Stimulated activated CD8-positive, alpha-beta memory T cell treated with anti-CD3 and anti-CD28 coated beads, Interleukin-7, amount 100 ng/mL, for 4 hours (primary cell): Measurements from ENCODE around the gene LRRC41.
A peak's percentile ranks its signal among the peaks of the same experiment; 100 is the strongest.
"Not testable (repeated sequence)": the region's sequence is repeated elsewhere in the genome, so short reads cannot be mapped to it uniquely, and the experiment has no call there.

Experiments
- DNase-seq, 2 donors: peaks; one replicate each; pipeline ENCODE4 v3.0.0-alpha.2; 2020; ENCODE audit warnings: low read depth in 2 of 2

LRRC41 gene, protein sequence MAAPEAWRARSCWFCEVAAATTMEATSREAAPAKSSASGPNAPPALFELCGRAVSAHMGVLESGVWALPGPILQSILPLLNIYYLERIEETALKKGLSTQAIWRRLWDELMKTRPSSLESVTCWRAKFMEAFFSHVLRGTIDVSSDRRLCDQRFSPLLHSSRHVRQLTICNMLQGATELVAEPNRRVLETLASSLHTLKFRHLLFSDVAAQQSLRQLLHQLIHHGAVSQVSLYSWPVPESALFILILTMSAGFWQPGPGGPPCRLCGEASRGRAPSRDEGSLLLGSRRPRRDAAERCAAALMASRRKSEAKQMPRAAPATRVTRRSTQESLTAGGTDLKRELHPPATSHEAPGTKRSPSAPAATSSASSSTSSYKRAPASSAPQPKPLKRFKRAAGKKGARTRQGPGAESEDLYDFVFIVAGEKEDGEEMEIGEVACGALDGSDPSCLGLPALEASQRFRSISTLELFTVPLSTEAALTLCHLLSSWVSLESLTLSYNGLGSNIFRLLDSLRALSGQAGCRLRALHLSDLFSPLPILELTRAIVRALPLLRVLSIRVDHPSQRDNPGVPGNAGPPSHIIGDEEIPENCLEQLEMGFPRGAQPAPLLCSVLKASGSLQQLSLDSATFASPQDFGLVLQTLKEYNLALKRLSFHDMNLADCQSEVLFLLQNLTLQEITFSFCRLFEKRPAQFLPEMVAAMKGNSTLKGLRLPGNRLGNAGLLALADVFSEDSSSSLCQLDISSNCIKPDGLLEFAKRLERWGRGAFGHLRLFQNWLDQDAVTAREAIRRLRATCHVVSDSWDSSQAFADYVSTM

DNA sequence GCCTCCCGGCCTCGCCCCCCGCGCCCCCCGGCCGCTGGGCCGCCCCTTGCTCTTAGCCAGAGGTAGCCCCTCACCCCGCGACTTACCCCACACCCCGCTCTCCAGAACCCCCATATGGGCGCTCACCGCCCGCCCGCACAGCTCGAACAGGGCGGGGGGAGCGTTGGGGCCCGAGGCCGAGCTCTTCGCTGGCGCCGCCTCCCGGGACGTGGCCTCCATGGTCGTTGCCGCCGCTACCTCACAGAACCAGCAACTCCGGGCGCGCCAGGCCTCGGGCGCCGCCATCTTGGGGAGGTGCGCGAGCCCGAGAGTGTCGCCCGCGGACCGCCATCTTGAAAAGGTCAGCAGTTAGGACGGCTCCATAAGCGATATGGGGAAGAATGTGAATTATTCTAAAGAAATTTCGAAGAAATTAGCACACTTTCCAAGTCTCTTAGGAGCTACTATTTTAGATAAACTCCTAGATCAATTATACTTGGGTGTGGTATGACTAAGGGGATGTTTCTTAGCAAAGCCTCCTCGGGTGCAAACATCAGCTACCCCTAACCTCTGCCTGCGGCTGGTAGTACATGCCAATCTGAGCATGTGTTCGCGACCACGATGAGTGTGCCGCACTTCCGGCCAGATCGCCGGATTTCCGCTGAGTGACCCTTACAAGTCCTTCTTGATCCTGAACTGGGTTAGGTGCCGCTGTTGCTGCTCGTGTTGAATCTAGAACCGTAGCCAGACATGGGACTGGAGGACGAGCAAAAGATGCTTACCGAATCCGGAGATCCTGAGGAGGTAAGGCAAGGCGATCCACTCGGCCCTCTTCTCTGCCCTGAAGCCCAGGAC, at the start of gene LRRC41, which contains the start of gene UQCRH:
LRRC41 (minus strand) TSS at position 579 of the 834 bp plus-strand sequence; CDS start at position 285, 294 bp downstream.
UQCRH (plus strand) TSS at position 661 of the 834 bp plus-strand sequence; CDS start at position 730, 69 bp downstream.
- peak; percentile 85 to 90 for DNase-seq

DNA sequence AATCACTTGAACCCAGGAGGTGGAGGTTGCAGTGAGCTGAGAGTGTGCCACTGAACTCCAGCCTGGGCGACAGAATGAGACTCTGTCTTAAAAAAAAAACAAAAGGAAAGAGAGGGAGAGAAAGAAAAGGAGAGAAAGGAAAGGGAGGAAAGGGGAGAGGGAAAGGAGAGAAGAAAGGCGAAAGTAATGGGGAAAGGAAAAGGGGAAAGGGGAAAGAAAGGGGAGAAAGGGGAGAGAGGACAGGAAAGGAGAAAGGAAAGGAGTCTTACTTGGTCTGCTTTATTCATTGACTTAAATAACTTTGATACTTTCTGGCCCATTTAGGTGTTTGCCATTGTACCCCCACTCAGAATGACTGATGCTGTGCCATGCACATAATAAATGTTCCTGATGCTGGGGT, 48.9 kb upstream of the LRRC41 start:
- no peak for DNase-seq

DNA sequence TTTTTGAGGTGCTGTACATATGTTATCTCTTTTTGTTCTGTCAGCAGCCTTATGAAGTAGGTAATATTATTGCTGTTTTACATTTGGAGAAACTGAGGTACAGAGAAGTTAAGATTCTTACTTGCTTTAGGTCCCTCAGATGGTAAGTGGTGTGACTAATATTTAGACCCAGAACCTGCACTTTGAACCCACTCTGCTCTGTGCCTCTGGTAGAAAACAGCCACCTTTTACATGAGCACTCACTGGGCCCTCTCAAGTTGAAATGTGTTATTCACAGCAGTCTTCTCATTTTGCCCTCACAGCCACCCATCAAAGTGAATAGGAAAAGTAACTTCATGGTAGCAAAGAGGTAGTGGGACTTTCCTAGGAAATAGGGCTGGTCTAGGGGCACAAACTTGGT, 41.9 kb upstream of the LRRC41 start:
- no peak for DNase-seq

DNA sequence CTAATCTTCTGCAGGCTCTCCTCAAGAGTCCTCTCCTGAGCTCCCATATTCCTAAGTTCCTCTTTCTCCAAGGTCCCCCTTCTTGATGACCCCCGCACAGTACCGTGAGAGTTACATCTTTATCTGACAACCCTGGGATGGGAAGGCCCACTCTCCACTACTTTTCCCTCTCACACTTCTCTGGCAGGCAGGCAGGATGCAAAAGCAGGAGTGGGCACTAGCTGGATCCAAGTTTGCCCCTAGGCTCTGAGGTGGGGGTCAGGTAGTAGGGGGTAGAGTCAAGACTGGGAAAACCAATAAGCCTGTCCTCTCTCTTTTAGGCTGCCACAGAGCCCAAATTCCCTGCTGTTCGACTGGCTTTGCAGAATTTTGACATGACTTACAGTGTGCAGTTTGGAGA, 41.1 kb upstream of the LRRC41 start:
- no peak for DNase-seq

DNA sequence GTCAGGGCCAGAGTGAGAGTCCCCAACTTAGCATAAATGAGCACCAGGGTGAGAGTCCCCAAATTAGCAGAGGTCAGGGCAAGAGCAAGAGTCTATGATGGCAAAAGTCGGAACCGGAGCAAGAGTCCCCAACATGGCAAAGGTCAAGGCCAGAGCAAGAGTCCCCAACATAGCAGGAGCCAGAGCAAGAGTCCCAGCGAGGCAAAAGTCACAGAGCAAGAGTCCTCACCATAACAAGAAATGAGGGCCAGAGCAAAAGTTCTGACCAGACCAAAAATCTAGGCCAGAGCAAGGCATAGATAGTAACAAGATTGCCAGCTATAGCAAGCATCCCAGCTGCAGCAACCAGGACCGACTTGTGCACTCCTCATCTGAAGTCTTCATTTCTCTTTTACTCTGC, 40.3 kb upstream of the LRRC41 start:
- no peak for DNase-seq

DNA sequence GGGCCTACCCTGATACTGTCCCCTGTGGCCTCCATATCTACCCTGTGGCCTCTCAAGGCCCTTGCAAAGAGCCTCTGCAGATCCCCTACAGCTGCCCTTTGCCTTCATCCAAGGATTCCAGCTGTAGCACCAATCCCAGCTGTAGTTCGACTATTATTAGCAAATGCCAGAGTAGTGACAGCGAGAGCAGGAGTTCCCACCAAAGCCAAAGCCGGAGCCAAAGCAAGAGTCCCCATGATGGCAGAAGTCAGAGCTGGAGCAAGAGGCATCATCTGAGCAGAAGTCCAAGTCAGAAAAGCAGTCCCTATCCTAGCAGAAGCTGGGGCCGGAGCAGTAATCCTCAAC, 39.9 kb upstream of the LRRC41 start:
- no peak for DNase-seq

DNA sequence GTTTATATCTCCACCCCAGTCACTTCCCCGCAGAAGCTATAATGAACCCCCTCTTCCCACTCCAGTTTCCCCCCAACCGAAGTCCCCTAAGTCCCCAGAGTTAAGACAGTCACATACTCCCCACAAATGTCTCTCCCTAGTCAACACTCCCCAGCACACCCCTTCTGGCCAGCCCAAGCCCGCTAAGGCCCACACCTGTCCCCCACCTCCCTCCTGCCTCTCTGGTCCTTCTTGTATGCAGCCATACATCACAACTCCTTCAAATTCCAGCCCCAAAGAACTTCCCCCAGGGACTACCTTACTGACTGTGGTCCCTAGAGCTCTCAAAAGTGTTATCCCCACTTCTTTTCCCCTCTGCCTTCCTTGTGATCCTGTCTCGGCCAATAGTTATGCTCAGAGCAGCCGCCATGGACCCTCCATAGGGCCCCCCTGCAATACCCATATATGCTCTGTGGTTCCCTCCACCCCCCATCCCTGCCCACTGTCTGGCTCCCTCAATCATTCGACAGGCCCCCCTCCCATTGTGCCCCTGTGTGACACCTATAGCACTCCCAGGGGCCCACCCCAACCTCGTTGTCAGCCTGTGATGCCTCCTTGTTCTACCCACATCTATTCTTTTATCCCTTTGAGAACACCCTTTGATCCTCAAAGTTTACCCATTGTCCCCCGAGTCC, 39.4 kb upstream of the LRRC41 start:
- no peak for DNase-seq

DNA sequence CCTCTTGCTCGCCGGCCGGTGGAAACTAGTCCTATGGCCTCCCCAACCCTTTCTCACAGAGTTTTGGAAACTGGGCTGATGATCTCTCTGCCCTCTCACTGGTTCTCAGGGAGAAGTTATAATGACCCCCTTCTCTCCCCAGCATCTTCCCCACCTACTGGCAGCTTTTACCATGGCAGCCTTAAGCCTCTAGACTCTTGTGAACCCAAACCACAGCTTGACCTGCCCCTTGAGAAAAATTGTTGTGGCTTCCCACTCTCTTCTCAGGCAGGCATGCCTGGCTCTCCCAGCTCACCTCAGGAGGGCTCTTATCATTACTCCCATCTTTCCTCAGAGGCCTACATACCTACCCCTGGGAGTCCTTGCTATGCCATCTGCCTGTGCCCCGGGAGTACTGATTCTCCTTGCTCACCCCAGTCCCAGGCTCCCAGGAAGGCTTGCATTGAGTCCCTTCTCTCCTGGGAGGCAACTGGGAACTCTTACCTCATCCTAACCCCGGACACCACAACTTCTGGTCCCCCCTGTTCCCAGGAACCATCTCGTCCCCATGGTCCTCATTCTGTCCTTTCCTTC, 38.8 kb upstream of the LRRC41 start:
- DNase-seq = no peak

DNA sequence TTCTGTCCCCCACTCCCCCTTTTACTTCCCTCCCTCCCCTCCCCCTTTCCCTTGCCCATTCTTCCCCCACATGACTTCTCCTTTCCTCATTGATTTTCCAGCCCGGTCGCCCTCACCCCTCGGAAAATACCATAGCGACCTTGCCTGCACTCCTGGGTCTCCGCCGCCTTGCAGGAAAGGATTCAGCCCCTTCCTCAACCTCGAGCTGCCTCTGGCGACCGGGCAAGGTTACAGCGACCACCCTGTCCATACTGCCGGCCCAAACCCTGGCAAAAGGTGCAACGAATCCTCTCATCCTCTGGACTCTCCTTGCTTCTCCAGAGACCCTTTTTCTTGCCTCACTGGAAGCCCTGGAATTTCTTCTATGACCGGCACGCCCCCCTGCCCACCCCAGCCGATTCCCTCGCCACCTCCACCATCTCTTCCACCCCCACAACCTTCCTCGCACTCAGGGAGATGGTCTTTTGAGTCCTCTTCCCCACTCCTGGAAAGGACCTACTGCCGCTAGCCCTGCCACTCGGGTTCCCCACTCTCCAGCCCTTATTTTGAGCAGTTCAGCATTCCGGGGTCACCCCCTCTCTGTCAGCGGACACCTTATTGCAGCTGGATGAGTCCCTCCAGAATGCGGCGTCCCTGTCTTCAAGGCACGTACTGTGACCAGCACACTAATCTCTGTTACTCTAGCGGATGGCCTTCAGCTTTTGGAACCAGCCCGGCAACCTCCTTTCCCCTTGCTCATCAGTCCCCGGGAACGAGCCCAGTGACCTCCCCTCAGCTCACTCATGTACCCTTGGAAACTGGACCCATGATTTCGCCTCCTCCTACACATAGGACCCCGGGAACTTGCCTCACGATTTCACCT, 38.0 kb upstream of the LRRC41 start:
- DNase-seq = no peak

DNA sequence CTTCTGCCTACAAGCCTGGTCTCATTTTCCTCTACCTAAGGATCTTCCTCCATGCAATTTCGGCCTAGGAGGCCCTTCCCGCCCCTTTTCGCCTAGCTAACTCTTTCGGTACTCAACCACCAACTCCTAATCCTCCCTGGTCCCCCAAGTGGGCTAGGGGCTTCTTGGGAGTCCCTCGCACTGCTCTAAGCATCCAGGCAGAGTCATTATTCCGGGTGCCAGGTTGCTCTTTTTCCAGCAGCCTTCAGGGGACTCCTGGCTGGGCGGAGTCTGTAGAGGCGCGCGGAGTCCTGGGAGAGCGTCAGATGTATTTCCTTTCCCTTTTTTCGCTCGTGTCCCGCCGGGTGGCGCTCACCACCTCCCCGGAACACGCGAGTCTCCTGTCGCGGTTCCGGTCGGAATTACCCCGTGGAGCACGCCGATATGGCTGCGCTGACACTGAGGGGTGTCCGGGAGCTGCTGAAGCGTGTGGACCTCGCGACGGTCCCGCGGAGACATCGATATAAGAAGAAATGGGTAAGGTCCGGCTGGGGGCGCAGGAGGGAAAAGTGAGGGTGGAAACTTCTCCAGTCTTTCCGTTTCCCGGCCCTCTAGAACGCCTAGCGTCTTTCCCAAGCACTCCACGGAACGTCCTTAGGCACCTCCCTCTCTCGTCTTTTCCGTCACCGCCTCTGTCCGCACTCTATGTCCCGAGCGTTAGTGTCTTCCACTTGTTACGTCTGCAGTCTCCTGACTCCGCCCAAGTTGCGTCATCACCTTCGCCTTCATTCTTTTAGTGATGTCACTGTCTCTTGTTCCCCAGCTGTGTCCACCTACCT, 37.2 kb upstream of the LRRC41 start, which contains the start of gene NSUN4:
NSUN4 (plus strand) TSS at position 404 of the 818 bp plus-strand sequence; CDS start at position 424, 20 bp downstream.
- peak; percentile 68 to 76 for DNase-seq

DNA sequence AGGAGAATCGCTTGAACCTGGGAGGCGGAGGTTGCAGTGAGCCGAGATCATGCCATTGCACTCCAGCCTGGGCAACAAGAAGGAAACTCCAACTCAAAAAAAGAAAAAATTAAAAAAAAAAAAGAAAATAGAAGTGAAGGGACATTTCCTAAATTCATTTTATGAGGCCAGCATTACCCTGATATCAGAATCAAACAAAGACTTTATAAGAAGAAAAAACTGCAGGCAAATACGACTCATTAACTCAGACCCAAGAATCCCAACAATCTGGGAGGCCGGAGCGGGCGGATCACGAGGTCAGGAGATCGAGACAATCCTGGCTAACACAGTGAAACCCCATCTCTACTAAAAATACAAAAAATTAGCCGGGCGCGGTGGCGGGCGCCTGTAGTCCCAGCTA, 34.0 kb upstream of the LRRC41 start:
- not testable (repeated sequence) for DNase-seq

DNA sequence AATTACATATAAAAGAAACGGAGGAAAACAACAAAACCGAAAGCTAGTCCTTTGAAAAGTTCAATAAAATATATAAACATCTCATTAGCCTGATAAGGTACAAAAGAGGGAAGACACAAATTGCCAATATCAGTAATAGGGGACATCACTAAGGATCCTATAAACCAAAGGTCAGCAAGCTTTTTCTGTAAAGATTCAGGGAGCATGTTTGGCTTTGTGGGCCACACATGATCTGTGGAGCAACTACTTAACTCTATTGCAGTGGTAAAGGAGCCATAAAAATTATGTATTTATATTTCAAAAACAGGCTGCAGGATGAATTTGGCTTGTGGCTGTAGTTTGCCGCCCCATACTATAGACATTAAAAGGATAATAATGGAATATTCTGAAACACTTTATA, 31.7 kb upstream of the LRRC41 start:
- DNase-seq = no peak

DNA sequence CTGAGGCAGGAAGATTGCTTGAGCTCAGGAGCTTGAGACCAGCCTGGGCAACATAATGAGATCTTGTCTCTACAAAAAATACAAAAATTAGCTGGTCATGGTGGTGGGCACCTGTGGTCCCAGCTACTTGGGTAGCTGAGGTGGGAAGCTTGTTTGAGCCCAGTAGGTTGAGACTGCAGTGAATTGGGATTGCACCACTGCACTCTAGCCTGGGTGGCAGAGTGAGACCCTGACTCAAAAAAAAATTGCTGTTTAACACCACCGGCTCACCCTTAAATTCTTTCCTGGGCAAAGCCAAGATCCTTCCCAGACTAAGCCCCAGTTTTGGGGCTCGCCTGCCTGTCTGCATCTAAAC, 30.6 kb upstream of the LRRC41 start:
- no peak for DNase-seq

DNA sequence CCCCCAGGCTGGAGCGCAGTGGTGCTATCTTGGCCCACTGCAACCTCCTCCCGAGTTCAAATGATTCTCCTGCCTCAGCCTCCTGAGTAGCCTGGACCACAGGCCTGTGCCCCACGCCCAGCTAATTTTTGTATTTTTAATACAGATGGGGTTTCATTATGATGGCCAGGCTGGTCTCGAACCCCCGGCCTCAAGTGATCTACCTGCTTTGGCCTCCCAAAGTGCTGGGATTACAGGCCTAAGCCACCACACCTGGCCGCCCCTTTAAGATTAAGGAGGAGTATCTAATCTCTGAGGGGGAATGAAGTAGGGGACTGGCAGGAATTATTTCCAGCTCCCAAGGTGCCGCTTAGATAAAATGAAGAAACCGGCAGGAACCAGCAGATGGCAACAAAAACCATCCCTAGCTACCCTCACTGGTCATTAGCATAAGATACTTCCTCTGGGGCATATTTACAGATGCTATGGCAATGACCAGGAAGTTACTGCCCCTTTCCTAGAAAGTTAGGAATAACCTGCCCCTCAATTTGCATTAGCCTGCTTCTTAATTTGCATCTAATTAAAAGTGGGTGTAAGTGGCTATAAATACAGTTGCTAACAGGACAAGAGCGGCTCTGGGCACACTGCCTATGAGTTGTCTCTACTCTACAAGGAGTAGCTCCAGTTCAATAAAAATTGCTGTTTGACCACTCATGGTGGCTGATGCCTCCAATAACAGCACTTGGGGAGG, 30.0 kb upstream of the LRRC41 start:
- no peak for DNase-seq

DNA sequence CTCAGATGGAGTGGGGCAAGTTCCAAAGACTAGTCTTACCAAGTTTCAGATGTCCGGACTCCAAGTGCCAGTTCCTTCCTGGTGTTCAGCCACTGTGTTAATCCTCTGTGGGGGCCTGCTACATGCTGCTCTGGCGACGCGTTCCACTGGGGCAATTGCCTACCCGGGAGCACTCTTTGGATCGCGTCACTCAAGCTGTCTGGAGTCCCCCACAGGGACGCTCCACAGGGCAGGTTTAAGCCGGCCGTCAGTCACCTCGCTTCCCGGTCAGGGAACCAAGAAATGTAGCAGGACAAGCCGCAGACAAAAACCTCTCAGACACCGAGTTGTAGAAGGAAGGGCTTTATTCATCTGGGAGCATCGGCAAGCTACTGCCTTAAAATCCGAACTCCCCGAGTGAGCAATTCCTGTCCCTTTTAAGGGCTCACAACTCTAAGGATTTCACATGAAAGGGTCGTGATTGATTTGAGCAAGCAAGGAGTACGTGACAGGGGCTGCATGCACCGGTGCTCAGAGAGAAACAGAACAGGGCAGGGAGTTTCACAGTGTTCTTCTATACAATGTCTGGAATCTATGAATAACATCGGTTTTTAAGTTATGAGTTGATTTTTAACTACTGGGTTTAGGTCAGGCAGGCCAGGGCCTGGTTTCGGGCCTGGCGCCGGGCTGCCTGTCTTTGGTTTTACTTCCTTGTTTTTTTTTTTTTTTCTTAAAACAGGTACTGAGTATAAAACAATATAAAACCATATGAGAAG, 28.5 kb upstream of the LRRC41 start:
- DNase-seq = not testable (repeated sequence)

DNA sequence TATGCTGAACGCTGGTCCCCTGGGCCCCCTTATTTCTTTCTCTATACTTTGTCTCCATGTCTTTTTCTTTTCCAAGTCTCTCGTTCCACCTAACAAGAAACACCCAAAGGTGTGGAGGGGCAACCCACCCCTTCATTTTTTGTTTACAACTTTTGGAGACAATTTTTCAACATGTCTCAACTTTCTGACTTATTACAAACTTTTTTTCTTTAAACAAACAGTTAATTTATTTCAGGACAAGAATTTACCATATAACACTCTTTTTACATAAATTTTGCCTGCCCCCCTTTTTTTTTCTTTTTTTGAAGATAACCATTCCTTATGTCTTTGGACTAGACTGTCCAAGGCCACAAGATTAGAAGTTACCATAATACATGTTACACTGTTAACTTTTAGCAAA, 27.0 kb upstream of the LRRC41 start:
- DNase-seq = not testable (repeated sequence)

DNA sequence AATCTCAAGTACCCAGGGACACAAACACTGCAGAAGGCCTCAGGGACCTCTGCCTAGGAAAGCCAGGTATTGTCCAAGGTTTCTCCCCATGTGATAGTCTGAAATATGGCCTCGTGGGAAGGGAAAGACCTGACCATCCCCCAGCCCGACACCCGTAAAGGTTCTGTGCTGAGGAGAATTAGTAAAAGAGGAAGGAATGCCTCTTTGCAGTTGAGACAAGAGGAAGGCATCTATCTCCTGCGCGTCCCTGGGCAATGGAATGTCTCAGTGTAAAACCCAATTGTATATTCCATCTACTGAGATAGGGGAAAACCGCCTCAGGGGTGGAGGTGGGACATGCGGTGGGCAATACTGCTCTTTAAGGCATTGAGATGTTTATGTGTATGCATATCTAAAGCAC, 26.4 kb upstream of the LRRC41 start:
- not testable (repeated sequence) for DNase-seq

DNA sequence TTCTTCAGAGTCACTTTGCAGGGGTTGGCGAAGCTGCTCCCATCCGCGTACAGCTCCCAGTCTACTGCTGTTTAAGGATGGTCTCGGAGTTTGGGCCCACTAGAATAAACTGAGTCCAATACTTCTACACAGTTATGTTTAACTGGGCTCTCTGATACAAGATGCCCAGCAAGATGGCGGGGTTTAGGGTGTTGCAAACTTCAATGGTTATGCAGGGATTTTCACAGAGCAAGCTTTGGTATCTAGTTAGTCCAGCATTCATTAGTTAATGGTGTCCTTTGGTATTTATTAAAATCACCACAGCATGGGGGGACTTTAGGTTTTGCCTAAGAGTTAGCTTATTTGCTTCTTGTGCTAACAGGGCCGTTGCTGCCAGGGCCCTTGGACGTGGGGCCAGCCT, 24.8 kb upstream of the LRRC41 start:
- DNase-seq = not testable (repeated sequence)
